ENCODE results near the gene IER5. TPM values are rescaled to one million over a fixed set of nuclear protein-coding genes. Genes with fewer than 3 reads are reported as not detected.

Gene IER5
- total and polyA plus RNA-seq, 2 of the 13 experiments (the other 11 are each of a cell fraction or from before 2014, with no cell fraction given) = 2.5 to 3.5 TPM

GRCh38 chr1:181092883-181093458 lies 4.5 kb downstream of the IER5 start (continued):
- TF ChIP-seq ZNF225 (CRISPR knock-in tag; IDR thresholded peaks at IDR 0.05) (no peak), SUZ12 (IDR thresholded peaks at IDR 0.05; ENCODE audit: low read depth, low read length) (no peak), ZNF136 (CRISPR knock-in tag; IDR thresholded peaks at IDR 0.05; ENCODE audit: low read depth) (no peak), GTF3A (CRISPR knock-in tag; conservative IDR thresholded peaks at IDR 0.05) (no peak), NFIC (IDR thresholded peaks at IDR 0.05; ENCODE audit: low read length) (peak; percentile 33; the same call in 1 of the 2 replicates), MAFF (IDR thresholded peaks at IDR 0.05; ENCODE audit: low read depth, low read length) (no peak), ZFP37 (CRISPR knock-in tag; IDR thresholded peaks at IDR 0.05; ENCODE audit: borderline replicate concordance) (no peak), SIN3B (IDR thresholded peaks at IDR 0.05; ENCODE audit: low read length) (no peak), SNAI1 (CRISPR knock-in tag; IDR thresholded peaks at IDR 0.05; ENCODE audit: borderline replicate concordance) (no peak), KLF13 (CRISPR knock-in tag; IDR thresholded peaks at IDR 0.05) (no peak), ZFP62 (CRISPR knock-in tag; IDR thresholded peaks at IDR 0.05) (no peak), FIP1L1 (IDR thresholded peaks at IDR 0.05; ENCODE audit: borderline replicate concordance, insufficient read depth, low read depth, low read length) (no peak), TRIM24 (CRISPR knock-in tag; IDR thresholded peaks at IDR 0.05) (no peak), ZNF788 (CRISPR knock-in tag; IDR thresholded peaks at IDR 0.05; ENCODE audit: borderline replicate concordance) (no peak), ZNF350 (CRISPR knock-in tag; IDR thresholded peaks at IDR 0.05; ENCODE audit: borderline replicate concordance, low read depth) (no peak), ZNF530 (CRISPR knock-in tag; IDR thresholded peaks at IDR 0.05; ENCODE audit: low read depth) (no peak), ZBTB7A (CRISPR knock-in tag; IDR thresholded peaks at IDR 0.05) (no peak), ZNF430 (CRISPR knock-in tag; IDR thresholded peaks at IDR 0.05) (no peak), ZFY (CRISPR knock-in tag; IDR thresholded peaks at IDR 0.05) (no peak), ATM (IDR thresholded peaks at IDR 0.05; ENCODE audit: borderline replicate concordance) (no peak), ZFP36 (IDR thresholded peaks at IDR 0.05; ENCODE audit: borderline replicate concordance, low read depth, low read length, partially characterized antibody) (no peak), ATF7-NPFF (CRISPR knock-in tag; IDR thresholded peaks at IDR 0.05; ENCODE audit: low read depth) (no peak), ZBTB1 (CRISPR knock-in tag; IDR thresholded peaks at IDR 0.05; ENCODE audit: borderline replicate concordance) (no peak), SRF (IDR thresholded peaks at IDR 0.05; ENCODE audit: low read depth, low read length) (no peak), ZNF138 (CRISPR knock-in tag; IDR thresholded peaks at IDR 0.05; ENCODE audit: low read depth) (no peak)
- TF ChIP-seq, protein P1, sequence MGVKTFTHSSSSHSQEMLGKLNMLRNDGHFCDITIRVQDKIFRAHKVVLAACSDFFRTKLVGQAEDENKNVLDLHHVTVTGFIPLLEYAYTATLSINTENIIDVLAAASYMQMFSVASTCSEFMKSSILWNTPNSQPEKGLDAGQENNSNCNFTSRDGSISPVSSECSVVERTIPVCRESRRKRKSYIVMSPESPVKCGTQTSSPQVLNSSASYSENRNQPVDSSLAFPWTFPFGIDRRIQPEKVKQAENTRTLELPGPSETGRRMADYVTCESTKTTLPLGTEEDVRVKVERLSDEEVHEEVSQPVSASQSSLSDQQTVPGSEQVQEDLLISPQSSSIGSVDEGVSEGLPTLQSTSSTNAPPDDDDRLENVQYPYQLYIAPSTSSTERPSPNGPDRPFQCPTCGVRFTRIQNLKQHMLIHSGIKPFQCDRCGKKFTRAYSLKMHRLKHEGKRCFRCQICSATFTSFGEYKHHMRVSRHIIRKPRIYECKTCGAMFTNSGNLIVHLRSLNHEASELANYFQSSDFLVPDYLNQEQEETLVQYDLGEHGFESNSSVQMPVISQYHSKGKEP (CRISPR knock-in tag; IDR thresholded peaks at IDR 0.05) = no peak
- TF ChIP-seq, protein P2, sequence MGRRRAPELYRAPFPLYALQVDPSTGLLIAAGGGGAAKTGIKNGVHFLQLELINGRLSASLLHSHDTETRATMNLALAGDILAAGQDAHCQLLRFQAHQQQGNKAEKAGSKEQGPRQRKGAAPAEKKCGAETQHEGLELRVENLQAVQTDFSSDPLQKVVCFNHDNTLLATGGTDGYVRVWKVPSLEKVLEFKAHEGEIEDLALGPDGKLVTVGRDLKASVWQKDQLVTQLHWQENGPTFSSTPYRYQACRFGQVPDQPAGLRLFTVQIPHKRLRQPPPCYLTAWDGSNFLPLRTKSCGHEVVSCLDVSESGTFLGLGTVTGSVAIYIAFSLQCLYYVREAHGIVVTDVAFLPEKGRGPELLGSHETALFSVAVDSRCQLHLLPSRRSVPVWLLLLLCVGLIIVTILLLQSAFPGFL (CRISPR knock-in tag; IDR thresholded peaks at IDR 0.05) = no peak
- TF ChIP-seq, protein P3, sequence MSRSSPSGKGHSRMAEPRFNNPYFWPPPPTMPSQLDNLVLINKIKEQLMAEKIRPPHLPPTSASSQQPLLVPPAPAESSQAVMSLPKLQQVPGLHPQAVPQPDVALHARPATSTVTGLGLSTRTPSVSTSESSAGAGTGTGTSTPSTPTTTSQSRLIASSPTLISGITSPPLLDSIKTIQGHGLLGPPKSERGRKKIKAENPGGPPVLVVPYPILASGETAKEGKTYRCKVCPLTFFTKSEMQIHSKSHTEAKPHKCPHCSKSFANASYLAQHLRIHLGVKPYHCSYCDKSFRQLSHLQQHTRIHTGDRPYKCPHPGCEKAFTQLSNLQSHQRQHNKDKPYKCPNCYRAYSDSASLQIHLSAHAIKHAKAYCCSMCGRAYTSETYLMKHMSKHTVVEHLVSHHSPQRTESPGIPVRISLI (CRISPR knock-in tag; IDR thresholded peaks at IDR 0.05; ENCODE audit: borderline replicate concordance) = peak; percentile 21; the same call in 1 of the 2 replicates
